Mesenchymal stem cell (in vitro differentiated cells and primary cell): ENCODE measurements around the gene ARHGEF4.

Experiments used
- DNase-seq: peaks from one replicate; pipeline ENCODE4 v3.0.0-alpha.2; 2013
- H2AFZ ChIP-seq: one replicate; pipeline ENCODE4 v1.6.1; 2013; ENCODE audit warnings: low read depth, mild to moderate bottlenecking, control low read depth, inconsistent platforms, low read length, moderate library complexity
- H2AK5ac ChIP-seq: 2 replicates; pipeline ENCODE4 v1.6.1; 2013; ENCODE audit warnings: low read length, moderate library complexity, mild to moderate bottlenecking, inconsistent platforms; ENCODE audit not compliant: severe bottlenecking
- H2BK120ac ChIP-seq: one replicate; pipeline ENCODE4 v1.6.1; 2013; ENCODE audit warnings: low read depth, mild to moderate bottlenecking, inconsistent platforms, low read length, moderate library complexity
- H2BK12ac ChIP-seq, 2 experiments: one replicate each; pipeline ENCODE4 v1.6.1; 2013; ENCODE audit warnings: inconsistent platforms in 2 of 2, low read length in 2 of 2, mild to moderate bottlenecking in 2 of 2, moderate library complexity in 2 of 2, control low read depth in 1 of 2
- H2BK15ac ChIP-seq: one replicate; pipeline ENCODE4 v1.6.1; 2013; ENCODE audit warnings: mild to moderate bottlenecking, low read depth, inconsistent platforms; ENCODE audit not compliant: poor library complexity, severe bottlenecking
- H2BK5ac ChIP-seq: 2 replicates; pipeline ENCODE4 v1.6.1; 2013; ENCODE audit warnings: low read depth, mild to moderate bottlenecking, low read length, control low read depth, inconsistent platforms; ENCODE audit not compliant: poor library complexity, severe bottlenecking
- H3K14ac ChIP-seq, 2 experiments: one replicate each; pipeline ENCODE4 v1.6.1; 2013; ENCODE audit warnings: inconsistent platforms in 2 of 2, low read length in 2 of 2, control low read depth in 1 of 2, mild to moderate bottlenecking in 1 of 2, moderate library complexity in 1 of 2
- H3K18ac ChIP-seq, 2 experiments: one replicate each; pipeline ENCODE4 v1.6.1; 2013; ENCODE audit warnings: inconsistent platforms in 2 of 2, low read length in 2 of 2, control low read depth in 1 of 2, low read depth in 1 of 2, mild to moderate bottlenecking in 1 of 2
- H3K23ac ChIP-seq, 2 experiments: one replicate each; pipeline ENCODE4 v1.6.1; 2013; ENCODE audit warnings: inconsistent platforms in 2 of 2, low read length in 2 of 2, mild to moderate bottlenecking in 2 of 2, moderate library complexity in 2 of 2, control low read depth in 1 of 2
- H3K27ac ChIP-seq: 2 replicates; pipeline ENCODE4 v1.5.1; 2013; ENCODE audit warnings: mild to moderate bottlenecking, moderate library complexity, low read length, control low read depth, inconsistent platforms; ENCODE audit not compliant: poor library complexity, severe bottlenecking
- H3K27me3 ChIP-seq, 2 experiments: 2 replicates each; pipeline versions ENCODE4 v1.6.1 to v1.7.0; 2013; ENCODE audit warnings: low read length in 2 of 2, mild to moderate bottlenecking in 2 of 2, moderate library complexity in 2 of 2, control low read depth in 1 of 2, inconsistent platforms in 1 of 2; ENCODE audit not compliant: control insufficient read depth in 1 of 2, insufficient read depth in 1 of 2
- H3K36me3 ChIP-seq, 2 experiments: 2 replicates each; pipeline versions ENCODE4 v1.6.1 to v1.7.0; 2013; ENCODE audit warnings: low read length in 2 of 2, control low read depth in 1 of 2, inconsistent platforms in 1 of 2, low read depth in 1 of 2, mild to moderate bottlenecking in 1 of 2; ENCODE audit not compliant: insufficient read depth in 2 of 2, control insufficient read depth in 1 of 2
- H3K4ac ChIP-seq, 2 experiments: one replicate each; pipeline ENCODE4 v1.6.1; 2013; ENCODE audit warnings: inconsistent platforms in 2 of 2, low read length in 2 of 2, mild to moderate bottlenecking in 2 of 2, moderate library complexity in 2 of 2, control low read depth in 1 of 2, low read depth in 1 of 2
- H3K4me1 ChIP-seq: 2 replicates; pipeline ENCODE4 v1.6.1; 2013; ENCODE audit warnings: low read depth, low read length, control low read depth; ENCODE audit not compliant: control insufficient read depth, insufficient read depth
- H3K4me2 ChIP-seq: 2 replicates; pipeline ENCODE4 v1.6.1; 2013; ENCODE audit warnings: low read length, mild to moderate bottlenecking, inconsistent platforms; ENCODE audit not compliant: poor library complexity, severe bottlenecking
- H3K4me3 ChIP-seq, 2 experiments: 2 replicates each; pipeline versions ENCODE4 v1.5.1 to v1.7.0; 2013; ENCODE audit warnings: low read length in 2 of 2, mild to moderate bottlenecking in 2 of 2, control low read depth in 1 of 2, low read depth in 1 of 2; ENCODE audit not compliant: insufficient read depth in 1 of 2
- H3K79me1 ChIP-seq: replicated peaks from 2 replicates; pipeline ENCODE4 v1.6.1; 2013; ENCODE audit warnings: mild to moderate bottlenecking, control low read depth, low read length, inconsistent platforms; ENCODE audit not compliant: poor library complexity, severe bottlenecking
- H3K9ac ChIP-seq: 2 replicates; pipeline ENCODE4 v1.7.0; 2013; ENCODE audit warnings: mild to moderate bottlenecking, low read length, moderate library complexity
- H3K9me3 ChIP-seq: 2 replicates; pipeline ENCODE4 v1.7.0; 2013; ENCODE audit warnings: mild to moderate bottlenecking, low read length; ENCODE audit not compliant: control insufficient read depth
- H4K8ac ChIP-seq: one replicate; pipeline ENCODE4 v1.6.1; 2013; ENCODE audit warnings: inconsistent platforms, mild to moderate bottlenecking, low read length, moderate library complexity
- H4K91ac ChIP-seq: one replicate; pipeline ENCODE4 v1.6.1; 2013; ENCODE audit warnings: mild to moderate bottlenecking, low read length, inconsistent platforms
- WGBS: methylation state at CpG from one replicate; pipeline ENCODE4 v1.1.7; 2013; ENCODE audit warnings: mixed read lengths; 5-methylcytosine and 5-hydroxymethylcytosine counted together

The ARHGEF4 gene

DNA sequence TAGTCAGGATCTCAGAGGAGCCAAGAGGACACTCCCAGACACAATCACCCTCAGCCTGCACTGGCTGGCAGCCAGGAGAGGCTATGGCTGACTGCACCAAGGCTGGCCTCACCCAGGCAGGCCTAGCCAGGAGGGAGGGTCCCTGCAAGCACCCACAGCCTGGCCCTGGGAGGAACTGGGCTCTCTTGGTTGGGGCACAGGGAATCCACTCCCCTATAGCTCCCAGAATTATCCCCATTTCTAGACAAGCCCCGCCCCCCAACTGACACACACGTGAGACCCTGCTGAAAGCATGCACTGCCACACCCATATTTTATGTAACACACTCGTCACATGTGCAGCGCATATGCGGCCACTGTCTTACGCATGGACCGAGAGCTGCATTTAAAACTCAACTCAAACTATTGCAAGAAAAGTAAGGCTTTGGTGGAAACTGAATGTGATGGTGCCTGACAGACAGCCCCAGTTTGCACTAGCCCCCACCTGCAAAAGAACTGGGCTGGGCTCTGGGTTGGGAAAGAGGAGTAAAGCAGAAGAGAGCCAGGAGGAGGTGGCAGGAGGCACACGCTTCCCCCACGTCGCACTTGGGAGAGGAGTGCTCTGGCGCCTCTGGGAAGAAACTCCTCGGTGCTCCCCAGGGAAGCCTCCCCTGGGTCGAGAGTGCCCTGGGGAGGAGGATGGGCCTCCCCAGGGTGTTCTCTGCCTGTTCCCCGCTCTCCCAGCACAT, 28.9 kb upstream of the ARHGEF4 start:
- Histone ChIP-seq H2BK12ac (no peak overlapping the region), H3K4me3 (no peak overlapping the region), H3K27ac (no peak overlapping the region), H3K18ac (no peak overlapping the region), H3K9me3 (no peaks in the 10 kb centered on the region), H2AFZ (no peak overlapping the region), H3K4me1 (peaks cover 3% of the 10 kb centered on the region), H3K4me2 (no peak overlapping the region), H3K14ac (no peak overlapping the region), H2BK15ac (no peak overlapping the region), H2BK5ac (no peak overlapping the region), H3K4ac (no peak overlapping the region), H4K91ac (no peak overlapping the region), H3K9ac (no peak overlapping the region), H2BK120ac (no peak overlapping the region), H4K8ac (no peak overlapping the region), H3K27me3 (no peaks in the 10 kb centered on the region), H2AK5ac (no peak overlapping the region), H3K79me1 (no peaks in the 10 kb centered on the region), H3K23ac (no peak overlapping the region), H3K36me3 (no peaks in the 10 kb centered on the region)
- no peak for DNase-seq
- 85% methylated on average over 8 of the region's 14 CpGs for WGBS

DNA sequence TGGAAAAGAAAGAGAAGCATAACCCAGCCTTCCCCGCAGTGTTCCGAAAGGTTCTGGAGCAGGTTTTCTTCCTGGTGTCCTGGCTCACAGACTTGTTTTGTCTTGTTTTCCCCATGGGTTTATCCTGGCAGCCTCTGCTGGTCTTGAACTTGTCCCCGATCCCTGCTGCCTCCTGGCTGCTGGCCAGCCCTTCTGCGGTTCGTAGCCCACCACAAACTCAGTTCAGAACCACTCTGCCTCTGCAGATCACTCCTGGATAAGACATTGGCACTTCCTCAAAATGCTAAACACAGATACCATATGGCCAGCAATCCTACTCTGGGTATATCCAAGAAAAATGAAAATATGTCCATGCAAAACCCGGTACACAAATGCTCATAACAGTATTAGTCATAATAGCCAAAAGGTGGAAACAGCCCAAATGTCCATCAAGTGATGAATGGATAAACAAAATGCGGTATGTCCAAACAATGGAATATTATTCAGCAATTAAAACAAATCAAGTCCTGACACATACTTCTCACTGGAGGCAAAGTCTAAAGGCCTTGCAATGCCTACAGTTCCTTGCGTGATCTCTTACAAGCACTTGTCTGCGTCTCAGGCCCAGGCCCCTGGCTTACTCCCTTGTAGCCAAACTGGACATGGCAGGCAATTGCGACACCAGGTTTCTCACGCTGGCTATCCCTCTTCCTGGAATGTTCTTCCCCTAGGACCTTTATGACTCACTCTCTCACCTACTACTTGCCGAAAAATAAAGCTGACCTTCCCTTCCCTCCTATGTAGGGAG, 28.0 kb upstream of the ARHGEF4 start:
- Histone ChIP-seq H3K9me3 (no peaks in the 10 kb centered on the region), H3K4me3 (no peak overlapping the region), H2BK15ac (no peak overlapping the region), H3K9ac (no peak overlapping the region), H3K27me3 (peaks cover 0 to 3% of the 10 kb centered on the region in 2 experiments), H3K79me1 (no peaks in the 10 kb centered on the region), H3K27ac (no peak overlapping the region), H3K18ac (no peak overlapping the region), H2AFZ (no peak overlapping the region), H2BK5ac (no peak overlapping the region), H4K91ac (no peak overlapping the region), H3K4me1 (peaks cover 5% of the 10 kb centered on the region), H2BK12ac (no peak overlapping the region), H2BK120ac (no peak overlapping the region), H4K8ac (no peak overlapping the region), H3K36me3 (no peaks in the 10 kb centered on the region), H2AK5ac (no peak overlapping the region), H3K14ac (no peak overlapping the region), H3K4me2 (no peak overlapping the region), H3K4ac (no peak overlapping the region), H3K23ac (no peak overlapping the region)
- 81% methylated on average over 12 of the region's 12 CpGs for WGBS
- DNase-seq = peak; percentile 9

DNA sequence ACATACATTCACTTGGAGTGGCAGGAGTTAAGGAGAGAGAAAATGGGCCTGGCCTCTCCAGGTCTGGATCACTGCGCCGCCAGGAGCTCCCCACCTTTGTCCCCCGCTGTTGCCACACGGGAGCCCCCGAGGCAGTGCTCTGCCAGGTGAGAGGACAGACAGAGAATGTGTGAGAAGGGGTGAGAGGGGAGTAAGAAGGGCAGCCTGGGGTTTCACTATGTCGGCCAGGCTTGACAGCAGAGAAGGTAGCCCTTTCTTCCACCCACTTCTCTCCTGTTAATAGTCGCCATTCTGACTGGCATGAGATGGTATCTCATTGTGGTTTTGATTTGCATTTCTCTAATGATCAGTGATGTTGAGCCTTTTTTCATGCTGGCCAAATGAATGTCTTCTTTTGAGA, 26.2 kb upstream of the ARHGEF4 start:
- WGBS = 81% methylated on average over 7 of the region's 7 CpGs
- Histone ChIP-seq H3K9ac (no peak overlapping the region), H3K23ac (no peak overlapping the region)

DNA sequence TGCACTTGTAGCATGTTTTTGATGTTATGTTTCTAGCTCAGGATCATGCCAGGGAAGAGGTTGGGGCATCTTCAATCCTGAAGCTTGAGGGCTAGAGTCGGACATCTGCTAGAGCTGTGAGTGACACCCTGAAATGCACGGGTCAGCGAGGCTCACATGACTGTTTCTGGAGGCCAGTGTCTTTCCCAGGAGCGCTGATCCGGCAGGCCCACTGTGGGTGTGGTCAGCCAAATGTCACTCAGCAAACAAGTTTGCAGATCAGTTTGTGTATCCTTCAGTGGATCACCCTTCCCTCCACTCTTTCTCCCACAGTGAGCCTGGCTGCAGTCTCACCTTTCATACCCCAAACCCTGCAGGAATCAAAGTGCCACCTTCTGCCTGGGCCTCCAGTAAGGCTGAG, 23.0 kb upstream of the ARHGEF4 start:
- H2AFZ ChIP-seq = no peak overlapping the region

More for the DNA sequence above, 26.2 kb upstream of the ARHGEF4 start:
- no peak overlapping the region for H4K91ac ChIP-seq
- no peak for DNase-seq
- H2BK120ac ChIP-seq = no peak overlapping the region
- peaks cover 6% of the 10 kb centered on the region for H3K4me1 ChIP-seq
- H2BK5ac ChIP-seq = no peak overlapping the region
- no peak overlapping the region for H2AK5ac ChIP-seq
- H4K8ac ChIP-seq = no peak overlapping the region
- no peak overlapping the region for H3K4me2 ChIP-seq
- no peak overlapping the region for H3K18ac ChIP-seq
- H2BK12ac ChIP-seq = no peak overlapping the region
- H3K36me3 ChIP-seq = no peaks in the 10 kb centered on the region
- H3K4ac ChIP-seq = no peak overlapping the region
- H3K14ac ChIP-seq = no peak overlapping the region
- H3K4me3 ChIP-seq = no peak overlapping the region
- H3K79me1 ChIP-seq = no peaks in the 10 kb centered on the region
- H3K9me3 ChIP-seq = no peaks in the 10 kb centered on the region
- peaks cover 0 to 8% of the 10 kb centered on the region in 2 experiments for H3K27me3 ChIP-seq
- H2AFZ ChIP-seq = no peak overlapping the region
- H3K27ac ChIP-seq = no peak overlapping the region
- H2BK15ac ChIP-seq = no peak overlapping the region

More for the DNA sequence above, 23.0 kb upstream of the ARHGEF4 start:
- Histone ChIP-seq H3K27ac (no peak overlapping the region), H4K8ac (no peak overlapping the region), H4K91ac (no peak overlapping the region), H3K14ac (no peak overlapping the region), H3K23ac (no peak overlapping the region), H3K27me3 (peaks cover 0 to 8% of the 10 kb centered on the region in 2 experiments), H2BK12ac (no peak overlapping the region), H3K9me3 (no peaks in the 10 kb centered on the region), H3K4me2 (no peak overlapping the region), H2BK5ac (no peak overlapping the region), H3K4me3 (no peak overlapping the region), H3K79me1 (no peaks in the 10 kb centered on the region), H3K4me1 (peaks cover 2% of the 10 kb centered on the region), H2BK120ac (no peak overlapping the region), H2BK15ac (no peak overlapping the region), H3K36me3 (no peaks in the 10 kb centered on the region), H3K18ac (no peak overlapping the region), H3K4ac (no peak overlapping the region), H2AK5ac (no peak overlapping the region), H3K9ac (no peak overlapping the region)
- DNase-seq = no peak
- 79% methylated on average over 5 of the region's 5 CpGs for WGBS
